GM19239 (cell line): Measurements from ENCODE around the gene SETSIP.
"Not testable (repeated sequence)": the region's sequence is repeated elsewhere in the genome, so short reads cannot be mapped to it uniquely, and the experiment has no call there.

Source experiments
- DNase-seq: peaks from one replicate; pipeline ENCODE4 v3.0.0; 2011; ENCODE audit warnings: low spot score; ENCODE audit not compliant: insufficient read length
- FAIRE-seq: peaks from 2 replicates; lab custom pipeline; 2011; peaks lifted over from hg19 to GRCh38; lab: Jason Lieb, UNC

The SETSIP gene

GRCh38 chr1:92066321-92066720 is 8.9 kb downstream of the SETSIP start:
- no peak for DNase-seq
- no peak for FAIRE-seq

GRCh38 chr1:92065042-92065441 is 10.2 kb downstream of the SETSIP start:
- DNase-seq, result no peak
- no peak for FAIRE-seq

- DNase-seq (no peak), FAIRE-seq (no peak)
Observed at GRCh38 chr1:92051948-92052347, 23.3 kb downstream of the SETSIP start.

GRCh38 chr1:92045766-92046495 is 29.3 kb downstream of the SETSIP start:
- no peak for FAIRE-seq
- DNase-seq, result no peak

- FAIRE-seq (no peak), DNase-seq (no peak)
Observed at GRCh38 chr1:92043621-92044020, 31.6 kb downstream of the SETSIP start.

- DNase-seq (no peak), FAIRE-seq (no peak)
Observed at GRCh38 chr1:92040971-92041370, 34.2 kb downstream of the SETSIP start.

GRCh38 chr1:92038695-92039346 is 36.4 kb downstream of the SETSIP start:
- DNase-seq (no peak), FAIRE-seq (peak; percentile 8)

GRCh38 chr1:92037400-92037799 is 37.8 kb downstream of the SETSIP start:
- no peak for DNase-seq
- FAIRE-seq, result no peak

GRCh38 chr1:92031281-92032110 is 43.7 kb downstream of the SETSIP start:
- FAIRE-seq, result no peak

GRCh38 chr1:92030656-92031107 is 44.5 kb downstream of the SETSIP start:
- FAIRE-seq (no peak), DNase-seq (no peak)

More at GRCh38 chr1:92031281-92032110, 43.7 kb downstream of the SETSIP start:
- no peak for DNase-seq

- no peak for DNase-seq
- no peak for FAIRE-seq
Observed at GRCh38 chr1:92029241-92029922, 45.8 kb downstream of the SETSIP start.

GRCh38 chr1:92026806-92027205 is 48.4 kb downstream of the SETSIP start:
- FAIRE-seq, result no peak
- DNase-seq, result no peak

- not testable (repeated sequence) for DNase-seq, FAIRE-seq
Observed at GRCh38 chr1:92026042-92026441, 49.2 kb downstream of the SETSIP start.
